VCaP (cell line): ENCODE data around the gene LATS2.
A peak's percentile ranks its signal among the peaks of the same experiment; 100 is the strongest.

Source experiments
- H3K27ac ChIP-seq: fragments of 450-650 bp; 2 replicates; pipeline ENCODE4 v1.5.1; 2017
- CTCF ChIP-seq: fragments of 450-650 bp; conservative IDR thresholded peaks from 2 replicates; pipeline ENCODE4 v1.5.1; 2017; ENCODE audit warnings: mild to moderate bottlenecking, moderate library complexity

LATS2 gene

DNA sequence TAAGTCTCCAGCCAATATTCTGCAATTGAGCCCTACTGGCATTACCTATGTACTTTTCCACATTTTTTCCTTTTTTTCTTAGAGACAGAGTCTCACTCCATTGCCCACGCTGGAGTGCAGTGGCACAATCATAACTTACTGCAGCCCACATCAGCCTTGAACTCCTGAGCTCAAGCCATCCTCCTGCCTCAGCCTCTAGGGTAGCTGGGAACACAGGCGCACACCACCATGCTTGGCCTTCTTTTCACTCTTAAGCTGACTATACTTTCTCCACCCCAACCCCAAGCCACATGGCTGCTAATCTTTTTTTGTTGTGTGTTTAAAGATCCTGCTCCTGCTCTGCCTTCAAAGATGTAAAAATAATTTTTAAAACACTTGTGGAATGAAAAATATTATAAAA lies 1.6 kb upstream of the LATS2 start:
- no peak for TF ChIP-seq CTCF
- H3K27ac ChIP-seq, result peak overlapping the region; percentile 93

DNA sequence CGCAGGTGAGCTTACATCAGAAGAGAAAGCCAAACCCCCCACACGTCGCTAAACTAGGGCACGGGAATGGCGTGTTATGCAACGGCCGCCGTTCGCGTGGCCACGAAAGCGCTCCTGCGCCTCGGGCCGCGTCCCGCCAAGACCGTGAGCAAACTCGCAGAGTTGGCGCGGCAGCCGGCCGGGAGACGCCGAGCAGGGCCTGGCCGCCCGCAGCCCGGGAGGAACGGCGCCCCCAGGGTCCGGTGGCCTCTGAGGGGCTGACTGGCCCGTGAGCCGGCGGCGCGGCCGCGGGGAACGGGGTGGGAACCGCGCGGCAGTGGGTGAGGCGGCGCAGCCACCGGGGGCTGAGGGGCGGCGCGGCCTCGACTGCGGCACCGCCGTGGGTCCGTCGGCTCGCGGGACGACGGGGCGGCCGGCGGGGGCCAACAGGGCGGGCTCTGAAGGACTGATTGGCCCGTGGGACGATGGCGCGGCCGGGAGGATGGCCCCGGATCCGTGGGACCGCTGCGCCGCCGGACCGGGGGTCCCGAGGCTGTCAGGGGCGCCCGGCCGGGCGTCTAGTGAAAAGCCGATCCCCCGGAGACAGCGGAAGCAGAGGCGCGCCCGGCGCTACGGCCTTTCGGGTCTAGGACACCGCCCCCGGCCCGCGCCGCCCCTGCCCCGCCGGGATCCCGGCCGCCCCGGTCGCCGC lies 903 bp downstream of the LATS2 start:
- peak overlapping the region; percentile 93 for H3K27ac ChIP-seq

GRCh38 chr13:21059641-21060337 lies 1.6 kb downstream of the LATS2 start:
- peak overlapping the region; percentile 93 for H3K27ac ChIP-seq
- no peak for TF ChIP-seq CTCF

More for the DNA sequence above, 903 bp downstream of the LATS2 start:
- no peak for TF ChIP-seq CTCF

- H3K27ac ChIP-seq, result peak overlapping the region; percentile 11; the same call in 1 of the 2 replicates
These were observed 3.0 kb downstream of the LATS2 start for GRCh38 chr13:21058361-21058760.

GRCh38 chr13:21055511-21056045 lies 5.8 kb downstream of the LATS2 start:
- TF ChIP-seq CTCF, result no peak
- H3K27ac ChIP-seq, result no peak overlapping the region

More at GRCh38 chr13:21058361-21058760, 3.0 kb downstream of the LATS2 start:
- TF ChIP-seq CTCF, result no peak

DNA sequence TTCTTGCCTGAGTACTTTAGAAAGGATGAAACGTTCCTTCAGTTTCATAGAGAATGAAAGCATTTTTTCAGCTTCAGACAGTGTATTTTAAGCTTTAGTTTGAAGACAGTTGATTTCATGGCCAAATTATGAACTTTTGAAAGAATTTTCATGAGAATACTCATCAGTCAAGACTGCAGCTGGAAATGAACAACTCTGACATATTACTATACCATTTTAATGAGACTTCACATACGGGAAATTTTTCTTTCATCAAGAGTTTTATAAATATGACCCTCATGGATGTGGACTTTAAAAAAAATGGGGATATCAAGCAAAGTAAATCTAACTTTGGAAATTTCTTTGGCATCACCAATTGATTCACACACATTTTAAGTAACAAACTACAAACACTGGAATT lies 6.4 kb downstream of the LATS2 start:
- no peak for TF ChIP-seq CTCF
- H3K27ac ChIP-seq, result no peak overlapping the region

DNA sequence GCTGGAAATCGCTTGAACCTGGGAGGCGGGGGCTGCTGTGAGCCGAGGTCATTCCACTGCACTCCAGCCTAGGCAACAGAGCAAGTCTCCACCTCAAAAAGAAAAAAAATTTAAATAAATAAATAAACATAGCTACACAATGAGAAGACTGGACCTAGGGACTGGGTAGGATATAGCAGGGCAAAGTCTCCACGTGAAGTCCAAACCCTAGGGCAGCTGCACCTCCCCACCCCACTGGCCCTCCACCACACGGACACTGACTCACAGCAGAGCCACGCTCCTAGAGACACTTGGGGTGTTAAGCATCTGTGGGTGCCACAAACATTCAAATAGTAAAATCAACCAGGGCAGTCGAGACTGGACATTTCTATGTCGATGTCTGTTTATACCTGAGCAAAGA lies 7.1 kb downstream of the LATS2 start:
- no peak overlapping the region for H3K27ac ChIP-seq
- TF ChIP-seq CTCF, result no peak
